Right atrium auricular region (tissue), 2 donors: Measurements from ENCODE around the gene FARS2. TPM values are rescaled to one million over a fixed set of nuclear protein-coding genes. Genes with fewer than 3 reads are reported as not detected.

Source experiments
- DNase-seq: peaks from one replicate; pipeline ENCODE4 v3.0.0-alpha.2; 2019; ENCODE audit warnings: low spot score
- H3K27ac ChIP-seq, 2 donors: fragments of 200-600 bp; sonication (generic); 1 replicate in 1 of 2; 2 replicates in 1 of 2; pipeline ENCODE4 v1.5.1; 2016 to 2019
- H3K27me3 ChIP-seq, 2 donors: fragments of 200-600 bp; sonication (generic); one replicate each; pipeline versions ENCODE4 v1.5.1 to v1.6.0; 2017 to 2019
- H3K36me3 ChIP-seq: fragments of 200-600 bp; sonication (generic); one replicate; pipeline ENCODE4 v1.5.1; 2016
- H3K4me1 ChIP-seq, 2 donors: fragments of 200-600 bp; sonication (generic); one replicate each; pipeline versions ENCODE4 v1.5.1 to v1.6.0; 2017 to 2019
- H3K4me3 ChIP-seq, 2 donors: fragments of 200-600 bp; sonication (generic); 1 replicate in 1 of 2; 2 replicates in 1 of 2; pipeline ENCODE4 v1.5.1; 2017 to 2019; ENCODE audit warnings: mild to moderate bottlenecking in 1 of 2, moderate library complexity in 1 of 2
- H3K9me3 ChIP-seq, 2 donors: fragments of 200-600 bp; sonication (generic); one replicate each; pipeline ENCODE4 v1.5.1; 2019
- total RNA-seq, 2 donors: library from RNA; depleted of rRNA; stranded (reverse); fragments of >200 nt; gene quantifications; one replicate each; pipeline ENCODE4 v1.1.0, GENCODE V29; 2016
- TF ChIP-seq, protein P1 (sequence below), 2 donors: fragments of 200-600 bp; sonication (generic); IDR thresholded peaks; one replicate each; pipeline ENCODE4 v1.5.1; 2019; ENCODE audit warnings: antibody characterized with exemption in 2 of 2

FARS2 gene
- total RNA-seq, 2 donors from 2014 or later: 9.4 to 15.0 TPM

DNA sequence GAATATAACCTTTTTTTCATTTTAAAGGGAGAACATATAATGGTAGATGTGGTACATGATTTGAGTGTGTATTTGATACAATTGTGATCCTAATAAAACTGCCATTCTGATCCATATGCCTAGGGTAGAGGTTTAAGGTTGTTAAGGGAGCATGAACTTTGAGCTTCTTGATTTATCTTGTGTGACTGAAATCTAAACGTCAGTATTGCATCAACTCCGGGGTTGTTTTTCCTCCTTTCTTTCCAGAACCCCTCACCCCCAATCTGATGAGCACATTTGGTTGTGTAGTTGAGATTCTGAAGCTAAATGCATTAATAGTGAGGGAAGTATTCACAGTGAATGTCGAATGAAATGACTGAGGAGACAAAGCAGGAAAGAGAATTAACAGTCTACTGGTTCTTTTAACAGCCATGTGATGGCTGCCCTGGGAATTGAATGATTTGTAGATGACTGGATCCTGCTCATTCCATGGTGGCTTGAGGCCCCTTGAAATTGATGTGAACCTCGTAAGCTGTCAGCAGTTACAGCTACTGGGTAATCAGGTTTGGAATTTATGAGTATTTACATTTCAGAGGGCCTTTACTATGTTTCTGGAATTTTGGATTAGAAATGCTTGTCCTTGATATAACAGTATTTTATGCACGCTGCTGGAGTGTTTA is 44.8 kb downstream of the FARS2 start:
- H3K9me3 ChIP-seq: no peaks in the 10 kb centered on the region
- peaks cover 0 to 10% of the 10 kb centered on the region in 2 donors for H3K4me1 ChIP-seq
- no peaks in the 10 kb centered on the region for H3K36me3 ChIP-seq
- TF ChIP-seq, protein P1, sequence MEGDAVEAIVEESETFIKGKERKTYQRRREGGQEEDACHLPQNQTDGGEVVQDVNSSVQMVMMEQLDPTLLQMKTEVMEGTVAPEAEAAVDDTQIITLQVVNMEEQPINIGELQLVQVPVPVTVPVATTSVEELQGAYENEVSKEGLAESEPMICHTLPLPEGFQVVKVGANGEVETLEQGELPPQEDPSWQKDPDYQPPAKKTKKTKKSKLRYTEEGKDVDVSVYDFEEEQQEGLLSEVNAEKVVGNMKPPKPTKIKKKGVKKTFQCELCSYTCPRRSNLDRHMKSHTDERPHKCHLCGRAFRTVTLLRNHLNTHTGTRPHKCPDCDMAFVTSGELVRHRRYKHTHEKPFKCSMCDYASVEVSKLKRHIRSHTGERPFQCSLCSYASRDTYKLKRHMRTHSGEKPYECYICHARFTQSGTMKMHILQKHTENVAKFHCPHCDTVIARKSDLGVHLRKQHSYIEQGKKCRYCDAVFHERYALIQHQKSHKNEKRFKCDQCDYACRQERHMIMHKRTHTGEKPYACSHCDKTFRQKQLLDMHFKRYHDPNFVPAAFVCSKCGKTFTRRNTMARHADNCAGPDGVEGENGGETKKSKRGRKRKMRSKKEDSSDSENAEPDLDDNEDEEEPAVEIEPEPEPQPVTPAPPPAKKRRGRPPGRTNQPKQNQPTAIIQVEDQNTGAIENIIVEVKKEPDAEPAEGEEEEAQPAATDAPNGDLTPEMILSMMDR (IDR thresholded peaks at IDR 0.05): no peak
- no peaks in the 10 kb centered on the region for H3K27me3 ChIP-seq
- no peak for DNase-seq
- no peak overlapping the region for H3K4me3 ChIP-seq
- H3K27ac ChIP-seq: no peak overlapping the region

DNA sequence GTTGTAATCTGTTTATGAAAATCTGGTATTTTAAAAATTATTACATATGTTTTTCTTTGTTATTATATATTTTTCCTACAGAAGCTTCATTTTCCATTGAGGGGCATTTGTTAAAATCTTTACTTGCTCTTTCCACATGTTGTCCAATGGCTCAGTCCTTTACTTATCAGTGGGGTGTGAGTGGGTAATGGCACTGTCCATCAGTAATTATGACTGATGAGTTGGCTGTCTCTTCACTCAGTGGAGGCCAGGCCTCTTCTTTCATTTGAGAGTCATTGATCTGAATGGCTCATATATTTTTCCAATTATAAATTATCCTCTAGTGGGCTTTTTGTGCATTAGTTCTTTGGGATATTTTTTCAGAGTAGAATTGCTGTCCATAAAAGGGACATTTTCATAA is 45.7 kb downstream of the FARS2 start:
- no peaks in the 10 kb centered on the region for H3K36me3 ChIP-seq
- H3K27ac ChIP-seq: no peak overlapping the region
- H3K4me1 ChIP-seq: peaks cover 0 to 9% of the 10 kb centered on the region in 2 donors
- H3K27me3 ChIP-seq: no peaks in the 10 kb centered on the region
- H3K9me3 ChIP-seq: no peaks in the 10 kb centered on the region
- TF ChIP-seq, protein P1 (IDR thresholded peaks at IDR 0.05): no peak
- H3K4me3 ChIP-seq: no peak overlapping the region
- no peak for DNase-seq

DNA sequence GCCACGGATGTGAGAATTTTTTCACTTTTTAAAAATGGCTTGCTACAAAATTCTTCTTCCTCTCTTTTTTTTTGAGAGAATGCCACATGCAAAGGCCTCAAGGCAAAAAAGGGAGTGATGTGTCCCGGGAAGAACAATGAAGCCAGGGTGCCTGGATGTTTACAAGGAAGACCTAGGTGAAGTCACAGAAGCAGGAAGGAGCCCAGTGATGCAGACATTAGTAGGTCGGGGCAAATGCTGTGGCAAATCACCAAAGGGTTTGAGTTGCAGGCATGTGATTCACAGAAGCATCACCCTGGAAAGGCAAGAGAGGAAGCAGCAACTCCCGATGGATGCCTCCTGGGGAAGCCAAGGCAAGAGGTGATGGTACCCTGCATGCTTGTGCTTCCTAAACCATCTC is 46.8 kb downstream of the FARS2 start:
- no peaks in the 10 kb centered on the region for H3K36me3 ChIP-seq
- no peak overlapping the region for H3K4me3 ChIP-seq
- no peaks in the 10 kb centered on the region for H3K4me1 ChIP-seq
- H3K27ac ChIP-seq: no peak overlapping the region
- DNase-seq: no peak
- TF ChIP-seq, protein P1 (IDR thresholded peaks at IDR 0.05): no peak
- H3K27me3 ChIP-seq: no peaks in the 10 kb centered on the region
- no peaks in the 10 kb centered on the region for H3K9me3 ChIP-seq

DNA sequence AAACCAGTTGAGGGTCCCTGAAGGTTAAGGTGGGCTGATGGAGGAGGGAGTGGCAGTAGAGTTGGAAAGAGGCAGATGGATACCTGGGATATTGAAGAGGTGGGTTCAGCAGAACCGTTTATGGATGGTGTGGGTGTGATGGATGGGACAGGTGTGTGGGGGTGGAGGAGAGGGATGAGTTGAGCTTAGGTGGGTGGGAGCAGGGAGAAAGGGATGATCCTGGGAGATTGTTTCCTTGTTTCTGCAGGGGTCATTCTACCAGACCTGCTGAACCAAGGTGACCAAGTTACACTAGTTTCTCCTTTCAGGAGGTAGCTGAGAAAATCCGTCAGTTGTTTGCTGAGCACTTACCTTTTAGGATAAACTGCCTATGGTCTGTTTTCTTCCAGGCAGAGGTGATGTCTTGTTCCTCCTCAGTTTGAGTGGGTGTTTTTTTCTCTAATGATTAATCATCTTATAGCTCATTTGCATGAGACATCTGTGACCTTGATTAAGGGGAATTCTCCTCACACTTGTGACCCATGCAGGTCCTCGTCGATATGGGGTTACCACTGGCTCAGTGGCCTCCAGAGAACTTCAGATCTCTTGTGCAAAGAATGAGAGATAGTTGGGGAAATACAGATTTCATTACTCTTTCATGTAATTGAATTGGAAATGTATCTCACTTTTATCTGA is 53.0 kb downstream of the FARS2 start:
- H3K4me3 ChIP-seq: no peak overlapping the region
- no peak for DNase-seq
- H3K9me3 ChIP-seq: no peaks in the 10 kb centered on the region
- no peaks in the 10 kb centered on the region for H3K27me3 ChIP-seq
- peaks cover 0 to 10% of the 10 kb centered on the region in 2 donors for H3K4me1 ChIP-seq
- H3K36me3 ChIP-seq: no peaks in the 10 kb centered on the region
- H3K27ac ChIP-seq: no peak overlapping the region
- TF ChIP-seq, protein P1 (IDR thresholded peaks at IDR 0.05): no peak

DNA sequence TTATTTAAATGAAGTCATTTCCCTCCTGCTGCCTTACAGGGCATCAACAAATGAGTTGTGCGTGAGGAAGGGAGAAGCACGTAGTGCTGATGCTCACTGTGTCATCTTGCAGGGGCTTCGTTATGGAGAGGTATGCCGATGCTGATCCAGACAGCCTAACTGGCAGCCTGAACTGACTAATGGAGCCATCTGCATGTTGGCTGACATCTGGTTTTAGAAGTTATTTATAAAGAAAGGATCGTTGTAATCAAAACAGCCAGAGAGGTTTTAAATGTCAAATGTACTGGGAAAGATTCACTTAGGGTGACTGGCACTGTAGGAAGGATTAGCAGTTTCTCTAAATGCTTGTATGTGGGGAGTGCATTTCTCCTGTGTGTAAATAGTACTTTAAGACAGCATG is 54.6 kb downstream of the FARS2 start:
- peak overlapping the region in 1 of 2 donors; percentile 10 for H3K4me3 ChIP-seq

More for the DNA sequence above, 54.6 kb downstream of the FARS2 start:
- no peak for DNase-seq
- H3K27ac ChIP-seq: peak overlapping the region; percentile 53 to 67
- peaks cover 0 to 10% of the 10 kb centered on the region in 2 donors for H3K4me1 ChIP-seq
- no peaks in the 10 kb centered on the region for H3K9me3 ChIP-seq
- no peaks in the 10 kb centered on the region for H3K36me3 ChIP-seq
- H3K27me3 ChIP-seq: no peaks in the 10 kb centered on the region
- TF ChIP-seq, protein P1 (IDR thresholded peaks at IDR 0.05): no peak
